Tibial nerve (tissue), 4 donors: Measurements from ENCODE around the gene SPON1. TPM values are rescaled to one million over a fixed set of nuclear protein-coding genes. Genes with fewer than 3 reads are reported as not detected.

ENCODE experiments used
- DNase-seq, 2 donors: peaks; one replicate each; pipeline ENCODE4 v3.0.0-alpha.2; 2019; ENCODE audit warnings: low spot score in 2 of 2
- H3K27ac ChIP-seq, 4 donors: fragments of 200-600 bp; sonication (generic) in 3 of 4; one replicate each; pipeline ENCODE4 v1.5.1; 2017 to 2019; ENCODE audit warnings: mild to moderate bottlenecking in 1 of 4
- H3K27me3 ChIP-seq, 2 donors: fragments of 200-600 bp; sonication (generic) in 1 of 2; one replicate each; pipeline versions ENCODE4 v1.5.1 to v1.6.0; 2017 to 2019
- H3K36me3 ChIP-seq, 3 donors: fragments of 200-600 bp; sonication (generic); one replicate each; pipeline ENCODE4 v1.5.1; 2018 to 2019
- H3K4me1 ChIP-seq, 4 donors: fragments of 200-600 bp; sonication (generic) in 3 of 4; one replicate each; pipeline ENCODE4 v1.5.1; 2017 to 2019
- H3K4me3 ChIP-seq, 4 donors: fragments of 200-600 bp; sonication (generic) in 3 of 4; one replicate each; pipeline ENCODE4 v1.5.1; 2017 to 2019; ENCODE audit warnings: mild to moderate bottlenecking in 1 of 4, moderate library complexity in 1 of 4
- H3K9me3 ChIP-seq, 4 donors: fragments of 200-600 bp; sonication (generic) in 3 of 4; one replicate each; pipeline ENCODE4 v1.5.1; 2017 to 2019
- EP300 ChIP-seq, 2 donors: sonication (generic); formaldehyde crosslinking; IDR thresholded peaks; one replicate each; pipeline ENCODE4 v1.6.1; 2017; ENCODE audit warnings: antibody characterized with exemption in 2 of 2, mild to moderate bottlenecking in 1 of 2
- POLR2A ChIP-seq, 2 donors: fragments of 450-650 bp; IDR thresholded peaks; one replicate each; pipeline ENCODE4 v1.6.1; 2017; ENCODE audit warnings: antibody characterized with exemption in 2 of 2, mild to moderate bottlenecking in 2 of 2, moderate library complexity in 2 of 2
- WGBS, 2 donors: methylation state at CpG; one replicate each; pipeline ENCODE4 v1.1.5; 2018; 5-methylcytosine and 5-hydroxymethylcytosine counted together
- total RNA-seq, 4 donors: library from RNA; depleted of rRNA; stranded (reverse); fragments of >200 nt; gene quantifications; one replicate each; pipeline ENCODE4 v1.1.0, GENCODE V29; 2016
- TF ChIP-seq, protein P1 (sequence below), 5 experiments: fragments of 200-600 bp in 3 of 5; fragments of 450-650 bp in 2 of 5; sonication (generic) in 3 of 5; IDR thresholded peaks; one replicate each; pipeline ENCODE4 v1.5.1; 2016 to 2019; ENCODE audit warnings: antibody characterized with exemption in 5 of 5, mild to moderate bottlenecking in 3 of 5, moderate library complexity in 2 of 5

The SPON1 gene
- total RNA-seq, 4 donors from 2014 or later, result 13.5 to 33.9 (median 30.2) TPM

- WGBS, 2 donors, result 37 to 45% methylated on average over 4 of the region's 4 CpGs
- no peaks in the 10 kb centered on the region for H3K9me3 ChIP-seq
- H3K27me3 ChIP-seq, result no peaks in the 10 kb centered on the region
- no peak overlapping the region for H3K4me3 ChIP-seq
- no peaks in the 10 kb centered on the region for H3K36me3 ChIP-seq
- no peak overlapping the region for H3K27ac ChIP-seq
- no peak for DNase-seq
- TF ChIP-seq, protein P1, sequence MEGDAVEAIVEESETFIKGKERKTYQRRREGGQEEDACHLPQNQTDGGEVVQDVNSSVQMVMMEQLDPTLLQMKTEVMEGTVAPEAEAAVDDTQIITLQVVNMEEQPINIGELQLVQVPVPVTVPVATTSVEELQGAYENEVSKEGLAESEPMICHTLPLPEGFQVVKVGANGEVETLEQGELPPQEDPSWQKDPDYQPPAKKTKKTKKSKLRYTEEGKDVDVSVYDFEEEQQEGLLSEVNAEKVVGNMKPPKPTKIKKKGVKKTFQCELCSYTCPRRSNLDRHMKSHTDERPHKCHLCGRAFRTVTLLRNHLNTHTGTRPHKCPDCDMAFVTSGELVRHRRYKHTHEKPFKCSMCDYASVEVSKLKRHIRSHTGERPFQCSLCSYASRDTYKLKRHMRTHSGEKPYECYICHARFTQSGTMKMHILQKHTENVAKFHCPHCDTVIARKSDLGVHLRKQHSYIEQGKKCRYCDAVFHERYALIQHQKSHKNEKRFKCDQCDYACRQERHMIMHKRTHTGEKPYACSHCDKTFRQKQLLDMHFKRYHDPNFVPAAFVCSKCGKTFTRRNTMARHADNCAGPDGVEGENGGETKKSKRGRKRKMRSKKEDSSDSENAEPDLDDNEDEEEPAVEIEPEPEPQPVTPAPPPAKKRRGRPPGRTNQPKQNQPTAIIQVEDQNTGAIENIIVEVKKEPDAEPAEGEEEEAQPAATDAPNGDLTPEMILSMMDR (IDR thresholded peaks at IDR 0.05), result no peak
- TF ChIP-seq EP300 (IDR thresholded peaks at IDR 0.05), result no peak
- TF ChIP-seq POLR2A (IDR thresholded peaks at IDR 0.05), result no peak
- H3K4me1 ChIP-seq, result peaks cover 0 to 15% (median 11%) of the 10 kb centered on the region in 4 donors
Observed at GRCh38 chr11:14242187-14242586, 279.7 kb downstream of the SPON1 start.

- Histone ChIP-seq H3K27me3 (no peaks in the 10 kb centered on the region), H3K4me1 (peaks cover 0 to 15% (median 11%) of the 10 kb centered on the region in 4 donors), H3K36me3 (no peaks in the 10 kb centered on the region), H3K9me3 (no peaks in the 10 kb centered on the region), H3K4me3 (no peak overlapping the region), H3K27ac (no peak overlapping the region)
- 91 to 94% methylated on average over 3 to 4 of the region's 4 CpGs for WGBS, 2 donors
- TF ChIP-seq POLR2A (IDR thresholded peaks at IDR 0.05), result no peak
- TF ChIP-seq, protein P1 (IDR thresholded peaks at IDR 0.05), result no peak
- TF ChIP-seq EP300 (IDR thresholded peaks at IDR 0.05), result no peak
- DNase-seq, result no peak
Observed at GRCh38 chr11:14242733-14243132, 280.2 kb downstream of the SPON1 start.

DNA sequence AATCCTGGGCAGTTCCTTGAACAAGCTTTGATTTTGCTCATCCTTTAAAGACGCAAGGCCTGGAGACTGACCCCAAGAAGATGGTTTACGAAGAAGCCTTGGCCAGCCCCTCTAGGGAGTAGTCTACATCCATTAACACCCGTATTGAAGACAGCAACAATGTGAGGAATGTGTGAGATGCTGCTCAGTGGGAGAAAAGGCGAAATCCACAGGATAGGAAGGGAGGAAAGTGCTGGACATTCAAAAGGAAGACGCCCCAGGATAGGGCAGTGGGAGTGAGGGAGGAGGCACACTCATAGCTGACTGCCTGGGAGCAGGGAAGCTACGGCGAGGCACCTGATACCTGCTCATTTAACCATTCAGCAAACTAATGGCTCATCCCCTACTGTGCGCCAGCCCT lies 282.4 kb downstream of the SPON1 start:
- no peaks in the 10 kb centered on the region for H3K9me3 ChIP-seq
- peaks cover 0 to 26% (median 16%) of the 10 kb centered on the region in 4 donors for H3K4me1 ChIP-seq
- no peak overlapping the region for H3K4me3 ChIP-seq
- no peaks in the 10 kb centered on the region for H3K27me3 ChIP-seq
- TF ChIP-seq, protein P1 (IDR thresholded peaks at IDR 0.05), result no peak
- TF ChIP-seq POLR2A (IDR thresholded peaks at IDR 0.05), result no peak
- no peak for TF ChIP-seq EP300 (IDR thresholded peaks at IDR 0.05)
- WGBS, 2 donors, result 87 to 88% methylated on average over 8 of the region's 8 CpGs
- DNase-seq, result no peak
- H3K36me3 ChIP-seq, result no peaks in the 10 kb centered on the region
- no peak overlapping the region for H3K27ac ChIP-seq

DNA sequence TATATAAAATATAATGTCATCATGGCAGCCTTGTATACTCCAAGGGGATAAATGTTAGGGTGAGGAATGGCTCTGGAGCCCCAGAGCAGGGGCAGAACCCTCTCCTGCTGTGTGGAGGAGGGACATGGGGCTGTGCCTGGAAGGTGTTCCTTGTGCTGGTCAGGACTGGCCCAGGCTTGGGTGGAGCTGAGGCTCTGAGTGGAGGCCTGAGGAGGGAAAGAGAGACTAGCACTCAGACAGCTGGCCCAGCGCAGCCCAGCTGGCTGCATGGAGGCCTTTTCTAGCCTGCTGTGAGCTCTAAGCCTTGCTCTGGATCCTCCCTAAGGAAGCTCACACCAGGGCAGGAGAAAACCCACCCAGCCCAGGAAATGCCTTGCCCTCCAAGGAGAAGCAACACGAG lies 282.9 kb downstream of the SPON1 start:
- 69 to 93% methylated on average over 2 of the region's 2 CpGs for WGBS, 2 donors
- no peak overlapping the region for H3K27ac ChIP-seq
- TF ChIP-seq, protein P1 (IDR thresholded peaks at IDR 0.05), result no peak
- TF ChIP-seq POLR2A (IDR thresholded peaks at IDR 0.05), result no peak
- no peak for TF ChIP-seq EP300 (IDR thresholded peaks at IDR 0.05)

DNA sequence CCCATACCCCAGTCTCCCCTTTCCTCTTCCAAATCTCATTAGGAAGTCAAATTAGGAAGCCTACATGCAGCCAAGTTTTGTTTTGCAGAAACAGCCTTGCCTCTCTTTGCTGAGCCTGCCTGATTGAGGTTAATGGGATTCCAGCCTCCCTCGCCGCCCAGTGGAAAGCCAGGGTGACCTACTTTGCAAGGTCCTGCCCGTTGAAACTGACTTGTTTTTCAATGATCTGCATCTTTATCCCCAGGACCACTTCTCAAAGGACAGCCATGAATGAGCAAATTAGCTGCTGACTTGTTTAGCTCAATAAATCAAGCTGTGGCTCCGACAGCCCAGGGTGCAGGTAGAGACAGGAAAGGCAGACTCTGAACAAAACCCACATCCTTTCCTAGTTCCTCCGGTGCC lies 286.1 kb downstream of the SPON1 start:
- H3K36me3 ChIP-seq, result no peaks in the 10 kb centered on the region
- H3K4me3 ChIP-seq, result no peak overlapping the region
- no peak overlapping the region for H3K27ac ChIP-seq

More for the DNA sequence above, 282.9 kb downstream of the SPON1 start:
- Histone ChIP-seq H3K36me3 (no peaks in the 10 kb centered on the region), H3K27me3 (no peaks in the 10 kb centered on the region), H3K9me3 (no peaks in the 10 kb centered on the region), H3K4me1 (peaks cover 0 to 26% (median 16%) of the 10 kb centered on the region in 4 donors), H3K4me3 (no peak overlapping the region)
- DNase-seq, result no peak

More for the DNA sequence above, 286.1 kb downstream of the SPON1 start:
- Histone ChIP-seq H3K4me1 (peaks cover 0 to 11% (median 5%) of the 10 kb centered on the region in 4 donors), H3K9me3 (no peaks in the 10 kb centered on the region), H3K27me3 (no peaks in the 10 kb centered on the region)
- TF ChIP-seq, protein P1 (IDR thresholded peaks at IDR 0.05), result peak in 1 of 5 experiments; percentile 9
- TF ChIP-seq POLR2A (IDR thresholded peaks at IDR 0.05), result no peak
- TF ChIP-seq EP300 (IDR thresholded peaks at IDR 0.05), result no peak
- 27 to 45% methylated on average over 5 of the region's 5 CpGs for WGBS, 2 donors
- DNase-seq, result peak in 1 of 2 donors; percentile 17
